GM18511 (cell line): ENCODE results near the gene SMYD2.
A peak's percentile ranks its signal among the peaks of the same experiment; 100 is the strongest.

ENCODE experiments used
- ATAC-seq: cut with Tn5 transposase; IDR thresholded peaks from one replicate; pipeline ENCODE4 v1.9.1; 2021; ENCODE audit warnings: mild to moderate bottlenecking, moderate library complexity; ENCODE audit not compliant: unreplicated experiment

The SMYD2 gene

GRCh38 chr1:214327514-214327913 is 46.6 kb downstream of the SMYD2 start:
- ATAC-seq: no peak

GRCh38 chr1:214328770-214329469 is 48.0 kb downstream of the SMYD2 start:
- peak; percentile 92 for ATAC-seq

- no peak for ATAC-seq
Measured at GRCh38 chr1:214329470-214330220, 48.7 kb downstream of the SMYD2 start.

- no peak for ATAC-seq
Measured at GRCh38 chr1:214330222-214330621, 49.3 kb downstream of the SMYD2 start.

GRCh38 chr1:214330715-214331114 is 49.8 kb downstream of the SMYD2 start:
- no peak for ATAC-seq

- ATAC-seq: no peak
Measured at GRCh38 chr1:214331180-214331579, 50.2 kb downstream of the SMYD2 start.

- peak; percentile 37 for ATAC-seq
Measured at GRCh38 chr1:214331827-214332423, 51.0 kb downstream of the SMYD2 start.

GRCh38 chr1:214332946-214333798 is 52.2 kb downstream of the SMYD2 start:
- ATAC-seq: peak; percentile 53

GRCh38 chr1:214335567-214335966 is 54.6 kb downstream of the SMYD2 start:
- ATAC-seq: no peak

GRCh38 chr1:214337015-214337414 is 56.1 kb downstream of the SMYD2 start:
- ATAC-seq: no peak

- no peak for ATAC-seq
Measured at GRCh38 chr1:214337511-214337910, 56.6 kb downstream of the SMYD2 start.

GRCh38 chr1:214338212-214338611 is 57.3 kb downstream of the SMYD2 start:
- no peak for ATAC-seq

- no peak for ATAC-seq
Measured at GRCh38 chr1:214341459-214341858, 60.5 kb downstream of the SMYD2 start.

GRCh38 chr1:214341932-214342331 is 61.0 kb downstream of the SMYD2 start:
- ATAC-seq: no peak

GRCh38 chr1:214342525-214342924 is 61.6 kb downstream of the SMYD2 start:
- no peak for ATAC-seq

- ATAC-seq: no peak
Measured at GRCh38 chr1:214344897-214345296, 63.9 kb downstream of the SMYD2 start.

- ATAC-seq: no peak
Measured at GRCh38 chr1:214349008-214349407, 68.0 kb downstream of the SMYD2 start.

GRCh38 chr1:214349781-214350180 is 68.8 kb downstream of the SMYD2 start:
- ATAC-seq: no peak

GRCh38 chr1:214351551-214352277 is 70.8 kb downstream of the SMYD2 start:
- ATAC-seq: no peak

- no peak for ATAC-seq
Measured at GRCh38 chr1:214352838-214353237, 71.9 kb downstream of the SMYD2 start.
